Ishikawa (cell line): ENCODE data around the gene KCND3.

Source experiments
- CEBPB ChIP-seq: IDR thresholded peaks from 2 replicates; pipeline ENCODE4 v1.6.1; 2012
- CREB1 ChIP-seq: IDR thresholded peaks from 2 replicates; pipeline ENCODE4 v1.6.1; 2012; ENCODE audit warnings: low read depth
- EGR1 ChIP-seq: IDR thresholded peaks from 2 replicates; pipeline ENCODE4 v1.6.1; 2012
- EP300 ChIP-seq: IDR thresholded peaks from 2 replicates; pipeline ENCODE4 v1.6.1; 2012; ENCODE audit warnings: borderline replicate concordance
- FOXM1 ChIP-seq: IDR thresholded peaks from 2 replicates; pipeline ENCODE4 v1.6.1; 2012; ENCODE audit warnings: low read depth, borderline replicate concordance
- NFIC ChIP-seq: IDR thresholded peaks from 2 replicates; pipeline ENCODE4 v1.6.1; 2012
- RAD21 ChIP-seq: IDR thresholded peaks from 2 replicates; pipeline ENCODE4 v1.6.1; 2012; ENCODE audit warnings: low read depth
- TAF1 ChIP-seq: IDR thresholded peaks from 2 replicates; pipeline ENCODE4 v1.6.1; 2012; ENCODE audit warnings: low read depth, mild to moderate bottlenecking
- TCF12 ChIP-seq: IDR thresholded peaks from 2 replicates; pipeline ENCODE4 v1.6.1; 2012; ENCODE audit warnings: low read depth
- TEAD4 ChIP-seq: IDR thresholded peaks from 2 replicates; pipeline ENCODE4 v1.6.1; 2012
- YY1 ChIP-seq: IDR thresholded peaks from 2 replicates; pipeline ENCODE4 v1.6.1; 2012; ENCODE audit warnings: low read depth
- ZBTB7A ChIP-seq: IDR thresholded peaks from 2 replicates; pipeline ENCODE4 v1.6.1; 2012; ENCODE audit warnings: low read depth
- TF ChIP-seq, protein P1 (sequence below): IDR thresholded peaks from 2 replicates; pipeline ENCODE4 v1.6.1; 2012
- TF ChIP-seq, protein P2 (sequence below): IDR thresholded peaks from 2 replicates; pipeline ENCODE4 v1.6.1; 2012
- TF ChIP-seq, protein P3 (sequence below): IDR thresholded peaks from 2 replicates; pipeline ENCODE4 v1.6.1; 2012; ENCODE audit warnings: low read depth, mild to moderate bottlenecking

The KCND3 gene

DNA sequence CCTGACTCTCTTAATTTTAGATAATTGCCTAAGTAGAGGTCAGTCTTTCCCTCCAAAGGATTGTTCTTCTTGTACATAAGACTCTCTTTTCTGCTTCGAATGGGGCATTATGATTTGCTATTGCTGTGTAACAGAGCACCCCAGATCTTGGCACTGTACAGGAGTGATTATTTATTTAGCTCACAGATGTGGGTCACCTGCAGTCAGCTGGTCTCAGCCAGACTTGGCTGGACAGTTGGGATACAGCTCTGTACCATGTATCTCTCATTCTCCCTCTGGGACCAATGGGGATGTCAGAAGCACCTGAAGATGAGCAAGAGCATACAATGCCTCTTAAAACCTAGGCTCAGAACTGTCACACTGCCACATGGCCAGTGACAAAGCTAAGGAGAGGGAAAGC lies 23.4 kb upstream of the KCND3 start:
- TF ChIP-seq EP300 = no peak

DNA sequence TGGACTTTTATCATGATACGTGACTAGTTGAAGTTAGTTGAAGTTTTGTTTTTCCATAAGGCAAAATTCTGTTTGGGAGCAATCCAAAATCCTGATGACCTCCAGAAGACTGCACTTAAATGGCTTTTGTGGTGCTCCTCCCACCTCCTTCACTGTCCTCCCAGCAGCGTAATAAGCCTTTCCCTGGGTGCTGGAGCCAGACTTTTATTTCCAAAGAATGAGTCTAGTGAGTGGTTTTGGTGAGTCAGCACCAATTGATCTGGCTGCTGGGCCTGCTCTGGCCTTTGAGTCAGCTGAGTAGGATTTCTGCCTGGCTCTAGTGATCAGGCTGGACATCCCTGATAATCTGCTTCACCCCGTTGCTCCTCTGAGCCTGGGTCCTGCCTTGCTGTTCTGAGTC lies 21.7 kb upstream of the KCND3 start:
- TF ChIP-seq, protein P1, sequence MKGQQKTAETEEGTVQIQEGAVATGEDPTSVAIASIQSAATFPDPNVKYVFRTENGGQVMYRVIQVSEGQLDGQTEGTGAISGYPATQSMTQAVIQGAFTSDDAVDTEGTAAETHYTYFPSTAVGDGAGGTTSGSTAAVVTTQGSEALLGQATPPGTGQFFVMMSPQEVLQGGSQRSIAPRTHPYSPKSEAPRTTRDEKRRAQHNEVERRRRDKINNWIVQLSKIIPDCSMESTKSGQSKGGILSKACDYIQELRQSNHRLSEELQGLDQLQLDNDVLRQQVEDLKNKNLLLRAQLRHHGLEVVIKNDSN = no peak
- TF ChIP-seq NFIC = no peak
- no peak for TF ChIP-seq TAF1
- no peak for TF ChIP-seq TCF12
- TF ChIP-seq EGR1 = no peak
- TF ChIP-seq, protein P2, sequence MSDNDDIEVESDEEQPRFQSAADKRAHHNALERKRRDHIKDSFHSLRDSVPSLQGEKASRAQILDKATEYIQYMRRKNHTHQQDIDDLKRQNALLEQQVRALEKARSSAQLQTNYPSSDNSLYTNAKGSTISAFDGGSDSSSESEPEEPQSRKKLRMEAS = no peak
- TF ChIP-seq FOXM1 = no peak
- TF ChIP-seq ZBTB7A = no peak
- TF ChIP-seq EP300 = no peak
- no peak for TF ChIP-seq RAD21
- no peak for TF ChIP-seq TEAD4
- TF ChIP-seq CREB1 = no peak
- no peak for TF ChIP-seq YY1

DNA sequence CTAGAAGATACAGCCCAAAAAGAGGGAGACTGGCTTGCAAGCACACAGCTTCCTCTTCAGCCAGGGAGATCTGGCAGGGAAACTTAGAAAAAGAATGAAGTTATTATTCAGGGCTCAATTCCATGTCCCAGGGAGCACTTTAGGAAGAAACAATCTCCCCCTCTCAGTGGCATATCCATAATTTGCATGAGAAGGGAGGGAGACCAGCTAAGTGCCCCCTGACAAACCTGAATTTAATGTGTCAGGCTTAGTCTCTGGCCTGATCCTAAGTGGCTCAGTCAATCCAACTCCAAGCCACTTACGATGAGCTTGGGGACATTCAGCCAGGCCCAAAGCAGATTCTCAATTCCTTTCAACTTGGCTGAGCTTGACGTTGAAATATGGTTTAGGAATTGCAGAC lies 17.7 kb upstream of the KCND3 start:
- TF ChIP-seq ZBTB7A (no peak), TEAD4 (no peak), FOXM1 (no peak), NFIC (no peak), RAD21 (no peak), YY1 (no peak), EP300 (no peak), TAF1 (no peak)
- TF ChIP-seq, protein P2 = no peak
- TF ChIP-seq, protein P1 = no peak

DNA sequence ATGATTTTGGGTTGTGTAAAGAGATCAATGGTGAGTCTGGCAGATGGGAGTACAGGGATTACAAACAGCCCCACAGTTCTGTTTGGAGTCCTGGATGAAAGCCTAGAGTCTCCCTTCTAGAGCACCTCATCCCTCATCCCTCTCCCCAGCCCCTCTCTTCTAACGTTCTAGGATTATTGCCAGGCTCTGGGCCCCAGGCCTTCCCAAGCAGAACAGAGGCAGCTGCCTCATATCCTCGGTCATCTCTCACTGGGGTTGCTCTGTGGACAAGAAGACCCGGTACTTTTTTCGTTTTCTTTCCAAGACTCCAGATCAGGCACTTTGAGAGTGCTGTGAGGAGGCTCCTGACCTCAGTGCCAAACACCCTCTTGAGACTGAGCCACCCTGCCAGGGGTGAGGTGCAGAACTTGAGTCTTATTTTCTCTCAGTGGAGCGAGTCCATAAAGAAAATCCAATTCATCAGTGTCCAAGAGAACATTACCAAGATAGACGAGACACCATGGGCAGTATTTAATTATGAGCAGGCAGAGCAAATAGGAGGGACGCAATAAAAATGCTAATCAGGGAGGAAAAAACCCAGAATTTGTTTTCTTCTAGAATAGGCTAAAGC lies 17.1 kb upstream of the KCND3 start:
- TF ChIP-seq CEBPB = no peak
- no peak for TF ChIP-seq YY1
- no peak for TF ChIP-seq NFIC
- TF ChIP-seq EP300 = no peak
- TF ChIP-seq FOXM1 = no peak
- TF ChIP-seq TCF12 = no peak
- no peak for TF ChIP-seq ZBTB7A
- no peak for TF ChIP-seq CREB1
- no peak for TF ChIP-seq RAD21
- TF ChIP-seq, protein P2 = no peak
- no peak for TF ChIP-seq TEAD4
- TF ChIP-seq TAF1 = no peak
- TF ChIP-seq, protein P3, sequence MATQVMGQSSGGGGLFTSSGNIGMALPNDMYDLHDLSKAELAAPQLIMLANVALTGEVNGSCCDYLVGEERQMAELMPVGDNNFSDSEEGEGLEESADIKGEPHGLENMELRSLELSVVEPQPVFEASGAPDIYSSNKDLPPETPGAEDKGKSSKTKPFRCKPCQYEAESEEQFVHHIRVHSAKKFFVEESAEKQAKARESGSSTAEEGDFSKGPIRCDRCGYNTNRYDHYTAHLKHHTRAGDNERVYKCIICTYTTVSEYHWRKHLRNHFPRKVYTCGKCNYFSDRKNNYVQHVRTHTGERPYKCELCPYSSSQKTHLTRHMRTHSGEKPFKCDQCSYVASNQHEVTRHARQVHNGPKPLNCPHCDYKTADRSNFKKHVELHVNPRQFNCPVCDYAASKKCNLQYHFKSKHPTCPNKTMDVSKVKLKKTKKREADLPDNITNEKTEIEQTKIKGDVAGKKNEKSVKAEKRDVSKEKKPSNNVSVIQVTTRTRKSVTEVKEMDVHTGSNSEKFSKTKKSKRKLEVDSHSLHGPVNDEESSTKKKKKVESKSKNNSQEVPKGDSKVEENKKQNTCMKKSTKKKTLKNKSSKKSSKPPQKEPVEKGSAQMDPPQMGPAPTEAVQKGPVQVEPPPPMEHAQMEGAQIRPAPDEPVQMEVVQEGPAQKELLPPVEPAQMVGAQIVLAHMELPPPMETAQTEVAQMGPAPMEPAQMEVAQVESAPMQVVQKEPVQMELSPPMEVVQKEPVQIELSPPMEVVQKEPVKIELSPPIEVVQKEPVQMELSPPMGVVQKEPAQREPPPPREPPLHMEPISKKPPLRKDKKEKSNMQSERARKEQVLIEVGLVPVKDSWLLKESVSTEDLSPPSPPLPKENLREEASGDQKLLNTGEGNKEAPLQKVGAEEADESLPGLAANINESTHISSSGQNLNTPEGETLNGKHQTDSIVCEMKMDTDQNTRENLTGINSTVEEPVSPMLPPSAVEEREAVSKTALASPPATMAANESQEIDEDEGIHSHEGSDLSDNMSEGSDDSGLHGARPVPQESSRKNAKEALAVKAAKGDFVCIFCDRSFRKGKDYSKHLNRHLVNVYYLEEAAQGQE = no peak
- TF ChIP-seq, protein P1 = no peak
- no peak for TF ChIP-seq EGR1

DNA sequence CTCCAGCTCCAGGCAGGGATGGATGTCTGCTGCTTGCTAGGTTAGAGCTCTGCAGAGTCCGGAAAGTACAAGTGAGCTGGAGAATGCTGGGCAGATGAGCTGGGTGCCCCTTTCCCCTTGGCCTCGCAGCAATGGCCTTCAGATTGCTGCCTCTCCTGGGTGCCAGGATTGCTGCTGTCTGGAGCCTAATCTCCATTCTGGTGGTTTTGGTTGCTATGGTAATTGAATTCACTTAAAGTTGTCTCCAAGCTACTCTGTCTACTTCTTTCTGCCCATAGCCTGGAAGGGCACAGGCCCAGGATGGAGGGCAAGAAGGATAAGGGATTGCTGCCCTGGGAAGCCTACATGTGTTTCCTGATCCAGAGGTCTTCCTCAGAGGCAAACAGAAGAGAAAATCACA lies 14.6 kb upstream of the KCND3 start:
- TF ChIP-seq TEAD4 (no peak), YY1 (no peak), ZBTB7A (no peak), RAD21 (no peak), TCF12 (no peak), TAF1 (no peak), EP300 (no peak)
- TF ChIP-seq, protein P3 = no peak
- TF ChIP-seq, protein P2 = no peak
